Neuron (in vitro differentiated cells): ENCODE data around the gene CPA5.

Experiments
- H2AFZ ChIP-seq: one replicate; pipeline ENCODE4 v1.6.1; 2013; ENCODE audit warnings: low read depth, mild to moderate bottlenecking, inconsistent platforms, low read length, moderate library complexity
- H3K27me3 ChIP-seq: one replicate; pipeline ENCODE4 v1.6.1; 2013; ENCODE audit warnings: low read length; ENCODE audit not compliant: insufficient read depth
- H3K36me3 ChIP-seq: one replicate; pipeline ENCODE4 v1.6.1; 2013; ENCODE audit warnings: low read length; ENCODE audit not compliant: insufficient read depth
- H3K4me1 ChIP-seq: one replicate; pipeline ENCODE4 v1.6.1; 2013; ENCODE audit warnings: low read length; ENCODE audit not compliant: insufficient read depth
- H3K4me3 ChIP-seq: 2 replicates; pipeline ENCODE4 v1.5.1; 2013; ENCODE audit warnings: mild to moderate bottlenecking, low read length, moderate library complexity
- H3K9me3 ChIP-seq: one replicate; pipeline ENCODE4 v1.6.1; 2013; ENCODE audit warnings: low read length

The CPA5 gene

GRCh38 chr7:130409067-130409711, 64.6 kb downstream of the CPA5 start:
- Histone ChIP-seq H3K4me3 (no peak overlapping the region), H3K9me3 (no peaks in the 10 kb centered on the region), H3K36me3 (peaks cover 5% of the 10 kb centered on the region), H2AFZ (no peak overlapping the region), H3K4me1 (peaks cover 39% of the 10 kb centered on the region), H3K27me3 (no peaks in the 10 kb centered on the region)

- no peaks in the 10 kb centered on the region for H3K9me3 ChIP-seq
- H3K27me3 ChIP-seq = no peaks in the 10 kb centered on the region
- H2AFZ ChIP-seq = no peak overlapping the region
- peaks cover 5% of the 10 kb centered on the region for H3K36me3 ChIP-seq
- peaks cover 39% of the 10 kb centered on the region for H3K4me1 ChIP-seq
- no peak overlapping the region for H3K4me3 ChIP-seq
These were observed 65.1 kb downstream of the CPA5 start for GRCh38 chr7:130409712-130410072.

- Histone ChIP-seq H3K36me3 (peaks cover 5% of the 10 kb centered on the region), H3K4me1 (peaks cover 39% of the 10 kb centered on the region), H3K27me3 (no peaks in the 10 kb centered on the region), H3K9me3 (no peaks in the 10 kb centered on the region), H3K4me3 (no peak overlapping the region), H2AFZ (no peak overlapping the region)
These were observed 66.4 kb downstream of the CPA5 start for GRCh38 chr7:130410868-130411541.

- Histone ChIP-seq H3K4me3 (no peak overlapping the region), H3K4me1 (peaks cover 50% of the 10 kb centered on the region), H2AFZ (no peak overlapping the region), H3K36me3 (peaks cover 5% of the 10 kb centered on the region), H3K9me3 (no peaks in the 10 kb centered on the region), H3K27me3 (no peaks in the 10 kb centered on the region)
These were observed 68.6 kb downstream of the CPA5 start for GRCh38 chr7:130413201-130413600.

GRCh38 chr7:130415006-130415405, 70.4 kb downstream of the CPA5 start:
- no peaks in the 10 kb centered on the region for H3K27me3 ChIP-seq
- H2AFZ ChIP-seq = no peak overlapping the region
- peaks cover 5% of the 10 kb centered on the region for H3K36me3 ChIP-seq
- H3K4me3 ChIP-seq = no peak overlapping the region
- no peaks in the 10 kb centered on the region for H3K9me3 ChIP-seq
- peaks cover 49% of the 10 kb centered on the region for H3K4me1 ChIP-seq

GRCh38 chr7:130417213-130417612, 72.6 kb downstream of the CPA5 start:
- Histone ChIP-seq H3K9me3 (no peaks in the 10 kb centered on the region), H3K4me1 (peaks cover 49% of the 10 kb centered on the region), H3K36me3 (no peaks in the 10 kb centered on the region), H3K27me3 (no peaks in the 10 kb centered on the region), H2AFZ (peak overlapping the region; percentile 50), H3K4me3 (no peak overlapping the region)

GRCh38 chr7:130418306-130418705, 73.7 kb downstream of the CPA5 start:
- no peak overlapping the region for H2AFZ ChIP-seq
- no peak overlapping the region for H3K4me3 ChIP-seq
- H3K27me3 ChIP-seq = no peaks in the 10 kb centered on the region
- no peaks in the 10 kb centered on the region for H3K9me3 ChIP-seq
- no peaks in the 10 kb centered on the region for H3K36me3 ChIP-seq
- H3K4me1 ChIP-seq = peaks cover 47% of the 10 kb centered on the region
